ENCODE results near the gene SLC15A1.

Gene SLC15A1, protein sequence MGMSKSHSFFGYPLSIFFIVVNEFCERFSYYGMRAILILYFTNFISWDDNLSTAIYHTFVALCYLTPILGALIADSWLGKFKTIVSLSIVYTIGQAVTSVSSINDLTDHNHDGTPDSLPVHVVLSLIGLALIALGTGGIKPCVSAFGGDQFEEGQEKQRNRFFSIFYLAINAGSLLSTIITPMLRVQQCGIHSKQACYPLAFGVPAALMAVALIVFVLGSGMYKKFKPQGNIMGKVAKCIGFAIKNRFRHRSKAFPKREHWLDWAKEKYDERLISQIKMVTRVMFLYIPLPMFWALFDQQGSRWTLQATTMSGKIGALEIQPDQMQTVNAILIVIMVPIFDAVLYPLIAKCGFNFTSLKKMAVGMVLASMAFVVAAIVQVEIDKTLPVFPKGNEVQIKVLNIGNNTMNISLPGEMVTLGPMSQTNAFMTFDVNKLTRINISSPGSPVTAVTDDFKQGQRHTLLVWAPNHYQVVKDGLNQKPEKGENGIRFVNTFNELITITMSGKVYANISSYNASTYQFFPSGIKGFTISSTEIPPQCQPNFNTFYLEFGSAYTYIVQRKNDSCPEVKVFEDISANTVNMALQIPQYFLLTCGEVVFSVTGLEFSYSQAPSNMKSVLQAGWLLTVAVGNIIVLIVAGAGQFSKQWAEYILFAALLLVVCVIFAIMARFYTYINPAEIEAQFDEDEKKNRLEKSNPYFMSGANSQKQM

DNA sequence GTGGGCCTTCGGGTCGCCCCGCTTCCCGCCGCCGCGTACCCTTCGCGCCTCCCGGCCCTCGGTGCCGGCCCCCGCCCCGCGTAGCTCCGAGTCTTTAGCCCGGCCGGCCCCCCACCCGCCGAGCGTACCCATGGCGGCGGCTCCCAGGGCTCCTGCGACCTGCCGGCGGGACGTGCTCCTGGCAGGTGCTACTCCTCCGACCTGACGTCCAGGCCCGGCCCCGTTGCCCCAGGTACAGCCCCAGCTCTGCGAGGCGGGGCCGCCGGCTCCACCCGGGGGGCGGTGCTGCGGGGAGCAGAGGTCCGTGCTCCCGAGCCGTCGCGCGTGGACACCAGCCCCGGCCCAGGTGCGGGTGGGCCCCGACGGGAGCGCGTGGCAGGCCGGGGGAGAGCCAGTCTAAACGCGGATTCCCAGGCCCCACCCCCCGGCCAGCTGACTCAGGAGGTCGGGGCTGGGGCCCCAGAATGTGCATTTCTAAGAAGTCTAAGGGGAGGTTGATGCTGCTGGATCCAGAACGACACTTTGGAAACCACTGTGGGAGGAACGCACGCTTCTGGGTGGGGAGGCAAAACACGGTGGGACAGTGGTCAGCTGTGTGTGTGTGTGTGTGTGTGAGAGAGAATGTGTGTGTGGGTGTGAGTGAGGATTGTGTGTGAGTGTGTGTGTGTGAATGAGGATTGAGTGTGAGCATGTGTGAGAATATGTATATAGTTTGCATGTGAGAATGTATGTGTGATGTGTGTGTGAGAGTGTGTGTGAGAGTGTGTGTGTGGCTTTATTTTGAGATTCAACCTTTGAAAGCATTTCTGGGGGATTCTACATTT, at the start of gene SLC15A1:
TSS of gene SLC15A1 (minus strand) at position 206 of the 824 bp plus-strand sequence. CDS start at position 132, 74 bp downstream.
- no peak for DNase-seq

DNA sequence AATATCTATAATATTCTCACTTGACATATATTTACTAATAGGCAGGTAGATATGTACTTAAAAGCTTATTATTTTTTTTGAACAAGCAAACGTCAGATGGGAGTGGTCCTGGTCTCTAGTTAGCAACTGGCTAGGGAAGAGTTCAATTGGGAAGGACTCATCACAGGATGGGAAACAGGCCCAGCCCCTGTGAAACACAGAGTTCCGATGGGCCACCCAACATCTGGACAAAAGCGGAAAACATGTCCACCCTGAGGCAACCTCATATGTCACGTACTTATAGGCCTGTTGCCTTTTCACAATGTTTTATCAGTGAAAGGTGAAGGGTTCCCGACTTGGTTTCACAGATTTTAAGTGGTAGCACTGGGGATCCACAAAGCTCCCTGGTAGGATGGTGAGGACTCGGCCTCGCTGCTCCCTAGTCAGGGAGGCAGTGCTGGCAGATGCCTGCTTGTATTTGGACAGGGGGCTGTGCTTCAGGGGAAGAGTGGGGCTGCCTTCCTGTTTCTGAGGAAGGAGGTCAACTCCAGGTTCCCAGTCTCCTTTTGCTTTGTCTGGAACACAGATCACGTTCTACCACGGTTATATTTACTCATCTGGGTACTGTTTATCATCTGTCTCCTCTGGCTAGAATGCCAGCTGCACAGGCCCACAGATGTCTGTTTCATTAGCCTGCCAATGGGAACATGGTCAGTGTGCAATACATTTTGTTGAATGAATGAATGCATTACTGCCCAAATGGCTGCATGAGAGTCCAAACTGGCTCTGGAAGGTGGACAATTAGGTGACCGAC, 49.4 kb upstream of the SLC15A1 start:
- DNase-seq: no peak

DNA sequence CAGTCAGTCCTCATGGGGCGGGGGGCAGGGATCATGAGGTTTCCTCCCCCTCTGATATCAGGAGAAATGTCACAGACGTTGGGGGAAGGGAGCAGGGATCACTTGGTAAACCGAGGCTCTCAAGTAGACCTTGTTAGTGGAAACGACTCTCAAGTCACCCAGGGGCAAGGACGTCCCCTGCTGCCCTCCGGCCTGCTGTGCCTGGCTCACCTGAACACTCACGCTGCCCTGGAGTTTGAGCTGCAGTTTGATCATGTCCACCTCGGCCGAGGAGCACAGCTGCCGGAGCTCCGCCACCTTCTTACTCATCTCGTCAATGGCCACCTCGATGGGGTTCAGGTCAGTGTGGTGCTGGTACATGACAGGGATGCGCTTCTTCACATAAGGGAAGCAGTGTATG, 47.6 kb upstream of the SLC15A1 start:
- no peak for DNase-seq

DNA sequence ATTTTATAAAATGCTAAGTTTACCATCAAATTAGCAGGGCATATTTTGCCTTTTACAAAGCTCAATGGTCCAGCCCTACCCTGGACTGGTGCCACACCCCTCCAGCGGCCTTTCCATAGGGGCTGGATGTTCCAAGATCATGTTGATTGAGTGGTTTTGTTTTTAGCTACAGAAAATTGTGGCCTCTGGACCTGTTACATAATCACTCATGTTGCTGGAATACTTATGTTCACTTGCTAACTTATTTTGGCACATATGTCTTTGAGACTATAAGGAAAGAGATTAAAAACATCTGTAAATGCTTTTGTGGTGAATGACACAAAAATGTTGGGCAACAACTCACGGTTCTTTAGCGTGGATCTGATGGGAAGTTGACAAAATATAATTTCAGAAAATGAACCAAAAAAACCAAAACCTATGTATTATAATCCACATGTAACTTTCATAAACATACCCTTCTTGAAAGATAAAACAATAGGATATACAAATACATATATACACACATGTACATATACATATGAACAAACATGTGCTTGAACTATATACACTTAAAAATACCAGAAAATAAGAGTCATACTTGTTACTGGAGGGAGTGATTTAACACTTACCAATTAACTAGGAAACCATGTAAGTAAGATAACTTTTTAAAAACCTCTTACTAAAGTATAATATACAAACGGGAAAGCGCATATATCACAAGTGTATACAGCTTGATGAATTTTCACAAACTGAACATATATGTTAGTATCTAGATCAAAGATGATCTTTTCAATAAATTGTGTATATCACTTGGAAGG, 46.6 kb upstream of the SLC15A1 start:
- DNase-seq: no peak

DNA sequence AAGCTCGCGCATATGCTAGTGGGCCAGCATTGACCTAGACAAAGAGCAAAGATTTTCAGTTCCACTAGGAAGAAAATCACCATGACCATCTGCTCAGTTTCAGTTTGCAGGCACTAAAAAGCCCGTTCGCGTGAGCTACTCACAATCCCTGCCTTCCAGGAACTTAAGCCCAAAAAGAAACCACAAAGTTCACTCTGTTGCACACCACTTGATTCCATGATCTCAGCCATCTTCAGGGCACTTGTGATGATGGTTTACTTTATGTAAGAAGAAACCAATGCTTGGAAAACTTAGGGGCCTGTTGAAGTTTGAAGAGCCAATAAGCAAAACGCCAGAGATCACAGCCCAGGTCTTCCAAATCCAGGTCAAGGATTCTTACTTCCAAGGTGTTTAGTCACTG, 45.0 kb upstream of the SLC15A1 start:
- DNase-seq: no peak

DNA sequence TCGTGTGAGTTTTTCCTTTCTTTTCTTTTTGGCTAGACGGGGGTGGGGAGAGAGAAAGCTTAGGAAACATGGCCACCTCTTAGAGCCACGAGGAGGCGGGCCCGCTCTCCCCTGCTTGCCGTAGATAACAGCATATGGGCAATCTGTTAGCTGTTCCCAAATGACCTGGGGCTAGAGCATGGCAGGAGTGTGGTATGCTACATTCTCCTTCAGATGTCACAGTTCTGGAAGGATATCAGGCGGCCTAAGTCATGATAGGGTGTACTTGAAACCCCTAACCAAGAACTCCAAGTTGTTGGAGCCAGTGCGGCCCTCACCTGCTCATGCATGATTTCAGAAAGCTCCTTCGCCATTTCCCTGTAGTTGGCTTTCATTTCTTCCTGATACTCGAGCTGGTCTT, 44.3 kb upstream of the SLC15A1 start:
- no peak for DNase-seq

DNA sequence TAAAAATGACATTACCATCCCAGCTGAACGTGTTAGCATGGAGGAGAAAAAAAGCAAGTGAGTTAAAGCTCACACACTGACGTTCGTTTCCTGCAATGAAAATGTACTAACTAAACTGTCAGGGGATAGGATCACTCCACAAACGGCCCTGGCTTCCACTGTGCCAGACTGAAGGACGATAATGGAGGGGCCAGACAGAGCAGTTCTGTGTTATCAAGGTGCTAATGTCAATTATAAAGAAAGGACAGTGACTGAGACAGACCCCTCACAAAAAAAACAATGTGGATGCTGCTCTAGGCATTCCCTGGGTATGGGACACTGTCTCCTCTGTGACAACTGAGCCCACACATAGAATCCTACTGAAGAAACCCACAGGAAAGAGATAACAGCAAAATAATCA, 43.7 kb upstream of the SLC15A1 start:
- DNase-seq: no peak

DNA sequence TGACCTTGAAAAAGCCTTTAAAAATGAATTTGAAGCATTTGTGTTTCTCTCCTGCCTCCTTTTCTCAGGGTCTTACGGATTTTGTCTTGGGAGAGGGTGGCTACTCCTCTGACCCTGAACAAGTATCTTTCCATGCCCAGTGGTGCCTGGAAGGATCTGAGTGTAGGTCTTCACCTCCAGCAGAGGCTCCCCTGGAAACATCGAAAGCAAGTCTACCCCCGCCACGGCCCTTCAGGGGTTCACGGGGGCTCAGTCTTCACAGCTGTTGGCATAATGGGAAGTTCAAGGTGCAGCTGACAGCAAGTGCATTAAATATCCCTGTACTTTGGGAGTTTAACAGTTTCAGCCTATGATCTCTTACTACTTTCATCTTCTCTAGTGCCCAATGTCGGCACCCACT, 42.7 kb upstream of the SLC15A1 start:
- DNase-seq: no peak

DNA sequence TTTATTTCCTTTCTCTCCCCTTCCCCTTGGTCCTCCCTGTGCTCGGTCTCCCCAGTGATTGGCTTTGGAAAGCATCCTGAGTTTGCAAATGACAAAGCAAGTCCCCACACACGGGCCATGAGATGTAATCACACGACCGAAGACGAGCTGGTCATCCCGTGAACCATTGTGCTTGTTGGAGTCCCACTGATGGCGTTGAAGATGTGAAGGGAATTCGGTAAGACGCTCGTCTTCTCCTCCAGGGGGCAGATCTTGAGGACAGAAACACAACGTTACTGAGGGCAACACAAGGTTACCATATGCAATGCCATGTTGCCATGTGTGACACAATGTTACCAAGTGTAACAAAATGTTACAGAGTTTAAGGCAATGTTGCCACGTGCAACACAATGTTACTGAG, 42.0 kb upstream of the SLC15A1 start:
- DNase-seq: no peak

DNA sequence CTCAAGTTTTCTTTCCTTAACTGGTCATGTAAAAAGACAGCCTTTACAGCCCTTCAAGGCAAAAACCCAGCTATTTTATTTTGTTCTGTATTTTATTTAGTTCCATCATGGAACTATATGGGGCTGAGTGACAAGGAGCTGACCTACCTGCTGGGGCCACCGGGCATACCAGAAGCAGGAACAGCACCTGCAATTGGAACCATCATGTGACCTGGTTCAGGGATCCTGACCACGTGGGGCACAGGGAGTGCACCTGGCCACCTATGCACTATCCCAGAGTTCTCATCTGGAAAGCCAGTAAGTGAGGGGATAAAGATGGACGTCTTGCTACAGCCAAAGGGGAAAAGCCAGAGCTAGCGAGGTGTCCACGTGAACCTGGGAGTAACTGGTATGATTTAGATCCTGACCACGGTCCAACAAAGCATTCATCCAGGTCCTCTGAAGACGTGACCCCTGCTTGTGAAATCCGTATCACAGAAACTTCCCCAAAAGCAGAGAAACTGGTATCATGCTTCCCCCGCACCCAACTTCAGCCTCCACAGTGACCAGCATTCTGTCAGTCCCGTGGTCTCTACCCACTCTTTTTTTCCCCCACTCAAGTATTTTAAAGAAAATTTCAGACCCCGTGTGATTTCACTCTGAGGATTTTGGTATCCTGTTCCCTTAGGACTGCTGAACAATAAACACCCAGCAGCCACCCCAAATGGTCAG, 40.5 kb upstream of the SLC15A1 start:
- DNase-seq: no peak

DNA sequence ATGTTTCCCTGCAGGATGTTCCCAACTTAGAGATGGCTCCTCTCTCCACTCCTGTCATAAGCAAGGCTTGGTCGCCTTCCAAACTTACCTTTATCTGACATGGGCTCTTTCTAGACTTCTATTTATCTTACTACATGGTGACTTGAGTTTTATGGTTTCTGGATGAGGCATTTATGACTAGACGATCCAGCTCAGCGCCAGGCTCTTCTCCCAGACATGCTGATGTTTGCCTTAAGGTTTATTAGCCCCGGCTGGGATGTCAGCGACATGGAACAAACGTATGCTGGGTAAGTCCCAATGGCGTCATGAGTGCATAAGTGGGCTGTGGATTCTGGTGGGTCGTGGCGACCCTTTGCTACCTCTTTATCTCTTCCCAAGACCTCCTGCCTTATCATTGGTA, 39.8 kb upstream of the SLC15A1 start:
- DNase-seq: no peak

DNA sequence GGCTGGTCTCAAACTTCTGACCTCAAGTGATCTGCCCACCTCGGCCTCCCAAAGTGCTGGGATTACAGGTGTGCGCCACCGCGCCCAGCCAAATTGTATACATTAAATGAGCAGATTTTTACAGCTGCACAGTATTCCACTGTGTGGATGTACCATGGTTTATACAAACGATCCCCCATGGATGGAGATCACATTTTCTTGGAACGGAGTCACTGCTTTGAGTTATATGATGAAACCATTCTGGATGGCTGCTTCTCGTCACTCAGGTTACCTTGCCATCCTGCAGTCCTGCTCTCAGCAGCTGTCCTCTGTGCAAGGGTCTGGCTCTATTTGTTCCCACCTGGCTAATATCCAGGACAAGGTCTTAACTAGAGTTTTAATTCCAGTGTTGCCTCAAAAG, 39.1 kb upstream of the SLC15A1 start:
- no peak for DNase-seq

DNA sequence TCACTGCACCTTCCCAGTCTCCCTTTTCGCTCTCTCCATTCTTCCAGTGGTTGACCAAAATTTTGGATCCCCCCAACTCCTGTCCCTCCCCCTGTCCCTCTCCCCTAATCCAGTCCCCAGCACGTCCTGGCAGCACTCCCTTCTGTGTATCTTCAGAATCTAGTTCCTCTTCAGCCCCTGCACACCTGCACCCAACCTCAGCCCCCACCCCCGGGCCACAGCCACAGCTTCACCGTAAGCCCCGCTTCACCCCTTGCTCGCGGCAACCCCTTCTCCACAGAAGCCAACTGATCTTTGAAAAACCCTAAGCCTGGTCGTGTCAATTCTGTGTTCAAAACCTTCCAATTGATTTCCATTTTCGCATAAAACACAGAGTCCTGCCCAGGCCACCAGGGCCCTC, 35.5 kb upstream of the SLC15A1 start:
- no peak for DNase-seq

DNA sequence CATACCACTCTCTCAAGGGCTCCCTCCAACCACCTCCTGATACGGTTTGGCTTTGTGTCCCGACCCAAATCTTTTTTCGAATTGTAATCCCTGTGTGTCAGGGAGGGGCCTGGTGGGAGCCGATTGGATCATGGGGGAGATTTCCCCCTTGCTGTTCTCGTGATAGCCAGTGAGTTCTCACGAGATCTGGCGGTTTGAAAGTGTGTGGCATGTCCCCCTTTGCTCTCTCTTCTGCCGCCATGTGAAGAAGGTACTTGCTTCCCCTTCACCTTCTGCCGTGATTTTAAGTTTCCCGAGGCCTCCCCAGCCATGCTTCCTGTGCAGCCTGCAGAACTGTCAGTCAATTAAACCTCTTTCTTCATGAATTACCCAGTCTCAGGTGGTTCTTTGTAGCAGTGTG, 34.7 kb upstream of the SLC15A1 start:
- DNase-seq: no peak

DNA sequence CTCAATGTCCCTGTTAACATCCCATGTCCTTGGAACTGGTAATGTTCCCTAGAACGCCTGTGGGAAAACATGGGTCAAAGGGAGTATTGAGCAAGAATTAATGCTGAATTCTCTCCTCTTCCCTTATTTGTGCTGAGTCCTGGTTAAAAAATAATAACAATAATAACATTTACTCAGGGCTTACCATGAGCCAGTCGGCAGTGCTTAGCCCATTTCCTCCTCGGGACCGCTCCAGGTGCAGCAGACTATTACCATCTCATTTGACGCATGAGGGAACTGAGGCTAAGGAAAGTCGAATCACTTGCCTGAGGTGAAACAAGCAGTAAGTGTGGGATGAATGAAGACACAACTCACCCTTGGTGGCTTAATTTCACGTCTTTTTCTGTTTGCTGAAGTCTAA, 33.6 kb upstream of the SLC15A1 start:
- DNase-seq: no peak

DNA sequence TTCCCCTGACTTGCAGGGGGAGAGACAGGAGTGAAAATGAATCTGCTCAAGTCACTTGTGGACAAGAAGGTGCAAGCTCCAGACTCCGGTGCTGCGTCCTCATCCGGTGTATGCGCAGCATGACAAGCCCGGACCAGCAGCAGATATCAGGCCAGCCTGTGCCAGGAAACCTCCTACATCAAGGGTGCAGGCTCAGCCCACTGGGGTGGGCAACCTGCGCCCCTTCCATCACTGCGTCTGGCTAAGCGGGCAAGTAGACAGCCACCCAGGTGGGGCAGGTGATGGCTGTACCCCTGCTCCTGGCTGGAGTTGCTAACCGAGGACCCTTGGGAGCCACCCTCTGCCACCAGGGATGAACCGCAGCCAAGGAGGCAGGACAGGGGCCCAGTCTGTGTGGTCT, 32.9 kb upstream of the SLC15A1 start:
- DNase-seq: no peak

DNA sequence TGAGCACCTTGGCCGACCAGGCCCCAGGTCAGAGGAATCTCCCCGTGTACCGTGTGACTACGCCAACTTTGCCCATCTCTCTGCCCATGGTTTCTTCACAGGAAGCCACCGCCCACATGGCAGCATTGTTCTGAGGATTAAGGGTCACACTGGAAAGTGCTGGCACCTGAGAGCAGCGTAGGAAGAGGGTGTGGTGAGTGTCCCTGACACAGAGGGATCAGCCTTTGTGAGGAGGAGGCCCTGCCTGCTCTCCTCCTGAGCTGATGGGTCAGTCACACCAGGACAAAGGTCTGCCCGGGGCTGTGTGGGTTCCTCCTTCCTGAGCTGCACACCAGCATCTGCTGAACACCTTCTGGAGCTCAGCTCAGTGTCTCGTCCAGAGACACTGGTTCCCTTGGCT, 32.2 kb upstream of the SLC15A1 start:
- no peak for DNase-seq

DNA sequence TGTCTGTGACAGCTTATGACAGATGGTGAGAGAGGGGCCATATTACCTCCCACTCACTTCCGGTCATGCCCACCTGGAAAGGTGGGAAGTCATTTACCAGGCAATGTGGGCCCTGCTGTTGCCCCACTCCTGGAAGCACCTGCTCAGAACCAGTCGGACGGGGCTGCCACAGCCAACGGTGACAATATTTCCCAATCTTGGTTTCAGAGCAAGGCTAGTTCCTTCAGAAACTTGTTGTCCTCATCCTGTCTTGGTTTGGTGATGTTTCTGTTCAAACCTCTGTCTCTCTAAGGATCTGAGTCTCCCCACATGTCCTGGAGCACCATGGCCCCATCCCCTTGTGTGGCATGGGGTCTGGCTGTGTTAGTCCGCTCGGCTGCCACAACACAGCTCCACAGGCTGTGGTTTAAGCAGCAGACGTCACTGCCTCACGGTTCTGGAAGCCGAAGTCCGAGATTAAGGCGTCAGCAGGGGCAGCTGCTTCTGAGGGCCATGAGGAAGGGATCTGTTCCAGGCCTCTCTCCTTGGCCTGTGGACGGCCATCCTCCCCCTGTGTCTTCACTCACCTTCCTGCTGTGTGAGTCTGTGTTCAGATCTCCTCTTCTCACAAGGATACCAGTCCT, 31.5 kb upstream of the SLC15A1 start:
- no peak for DNase-seq

DNA sequence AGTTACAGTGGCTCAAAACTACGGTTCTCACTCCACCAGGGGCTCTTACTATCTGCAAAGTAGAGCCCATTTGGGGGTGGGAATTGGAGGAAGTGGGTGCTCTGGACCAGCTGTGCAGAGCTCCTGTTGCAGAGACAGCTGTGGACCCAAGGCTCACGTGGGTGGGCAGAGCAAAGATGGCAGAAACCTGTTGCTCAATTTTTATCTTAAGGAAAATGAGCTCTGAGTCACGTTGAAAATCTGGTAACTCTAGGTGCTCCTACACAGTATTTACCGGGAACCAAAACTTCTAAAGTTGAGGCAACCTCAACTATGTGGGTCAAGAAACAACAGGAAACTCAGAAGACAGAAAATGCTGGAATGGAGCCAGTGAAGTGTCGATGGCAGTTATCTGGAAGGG, 30.2 kb upstream of the SLC15A1 start:
- no peak for DNase-seq

DNA sequence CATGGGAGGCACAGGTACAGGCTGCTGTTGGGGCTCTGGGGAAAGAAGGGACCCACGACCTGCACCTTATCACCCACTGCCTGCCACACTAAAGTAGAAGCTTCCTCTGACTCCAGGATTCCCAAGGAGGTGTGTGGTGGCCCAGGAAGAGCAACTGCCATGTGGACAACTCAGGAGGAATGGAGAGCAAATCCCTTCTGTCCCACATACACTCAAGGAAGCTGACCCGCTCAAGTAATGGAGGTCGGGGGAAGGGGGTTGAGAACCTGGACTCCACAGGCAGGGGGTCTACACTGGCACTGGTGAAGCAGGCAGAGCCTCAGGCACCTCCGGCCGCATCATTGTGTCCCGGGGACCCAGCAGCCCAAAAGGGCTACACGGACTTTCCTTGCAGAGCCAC, 29.4 kb upstream of the SLC15A1 start:
- no peak for DNase-seq

DNA sequence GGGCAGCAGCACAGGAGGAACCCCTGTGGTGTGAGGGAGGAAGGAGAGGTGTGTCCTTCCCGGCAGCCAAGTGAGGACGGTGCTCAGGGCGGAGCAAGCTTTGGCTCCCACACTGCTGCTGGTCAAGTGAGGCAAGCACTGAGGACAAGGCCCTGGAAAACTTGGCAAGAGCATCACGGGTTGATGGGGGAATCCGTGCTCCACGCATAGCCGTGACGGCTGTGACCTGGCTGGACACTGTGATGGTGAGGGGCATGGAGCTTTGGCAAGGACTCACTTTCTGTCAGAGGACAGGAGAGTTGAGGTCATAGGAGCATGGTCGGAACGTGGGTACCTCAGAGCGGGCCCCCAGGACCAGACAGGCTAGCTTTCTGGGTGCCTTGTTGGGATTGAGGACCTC, 29.0 kb upstream of the SLC15A1 start:
- DNase-seq: no peak

All from NCI-H446 (cell line).